GM19023 (cell line): ENCODE data around the gene WASHC2A.
"Not testable (repeated sequence)": the region's sequence is repeated elsewhere in the genome, so short reads cannot be mapped to it uniquely, and the experiment has no call there.

Source experiments
- ATAC-seq: cut with Tn5 transposase; IDR thresholded peaks from one replicate; pipeline ENCODE4 v1.9.1; 2021; ENCODE audit warnings: mild to moderate bottlenecking, moderate library complexity; ENCODE audit not compliant: unreplicated experiment

Gene WASHC2A

GRCh38 chr10:50067546-50068351 lies at the start of gene WASHC2A:
Gene WASHC2A, plus strand, starts transcription at chr10:50067954. Its CDS starts 52 bp downstream, at chr10:50068006.
- peak; percentile 94 for ATAC-seq

- ATAC-seq, result not testable (repeated sequence)
Observed at GRCh38 chr10:50019279-50019678, 48.5 kb upstream of the WASHC2A start.

GRCh38 chr10:50020451-50021024 lies 47.2 kb upstream of the WASHC2A start:
- ATAC-seq, result not testable (repeated sequence)

GRCh38 chr10:50021646-50022045 lies 46.1 kb upstream of the WASHC2A start:
- no peak for ATAC-seq

- not testable (repeated sequence) for ATAC-seq
Observed at GRCh38 chr10:50024716-50025383, 42.9 kb upstream of the WASHC2A start.

GRCh38 chr10:50025627-50026026 lies 42.1 kb upstream of the WASHC2A start:
- ATAC-seq, result no peak

GRCh38 chr10:50027195-50027594 lies 40.6 kb upstream of the WASHC2A start:
- ATAC-seq, result no peak

- no peak for ATAC-seq
Observed at GRCh38 chr10:50033481-50033880, 34.3 kb upstream of the WASHC2A start.

- ATAC-seq, result not testable (repeated sequence)
Observed at GRCh38 chr10:50035337-50035736, 32.4 kb upstream of the WASHC2A start.

- no peak for ATAC-seq
Observed at GRCh38 chr10:50044941-50045664, 22.7 kb upstream of the WASHC2A start.

GRCh38 chr10:50046457-50046856 lies 21.3 kb upstream of the WASHC2A start:
- ATAC-seq, result not testable (repeated sequence)

- not testable (repeated sequence) for ATAC-seq
Observed at GRCh38 chr10:50047594-50047993, 20.2 kb upstream of the WASHC2A start.

- ATAC-seq, result peak; percentile 74
Observed at GRCh38 chr10:50051995-50052660, 15.6 kb upstream of the WASHC2A start.

- ATAC-seq, result not testable (repeated sequence)
Observed at GRCh38 chr10:50052778-50053376, 14.9 kb upstream of the WASHC2A start.

GRCh38 chr10:50055494-50056292 lies 12.1 kb upstream of the WASHC2A start:
- ATAC-seq, result not testable (repeated sequence)

GRCh38 chr10:50056654-50057053 lies 11.1 kb upstream of the WASHC2A start:
- ATAC-seq, result not testable (repeated sequence)

GRCh38 chr10:50058727-50059126 lies 9.0 kb upstream of the WASHC2A start:
- not testable (repeated sequence) for ATAC-seq

GRCh38 chr10:50059946-50060345 lies 7.8 kb upstream of the WASHC2A start:
- ATAC-seq, result not testable (repeated sequence)

- not testable (repeated sequence) for ATAC-seq
Observed at GRCh38 chr10:50061548-50061947, 6.2 kb upstream of the WASHC2A start.
